ENCODE measurements around the gene GPR55.

Gene GPR55

GRCh38 chr2:230935130-230935430 lies 10.0 kb upstream of the GPR55 start:
- DNase-seq (ENCODE audit: low read depth in 1 of 2, low spot score in 1 of 2), result no peak

GRCh38 chr2:230934231-230935129 lies 9.4 kb upstream of the GPR55 start:
- DNase-seq (ENCODE audit: low read depth in 1 of 2, low spot score in 1 of 2), result no peak

- DNase-seq (ENCODE audit: low read depth in 1 of 2, low spot score in 1 of 2), result no peak
Measured at GRCh38 chr2:230933521-230934180, 8.6 kb upstream of the GPR55 start.

GRCh38 chr2:230932556-230933511 lies 7.8 kb upstream of the GPR55 start:
- DNase-seq (ENCODE audit: low read depth in 1 of 2, low spot score in 1 of 2), result no peak

- DNase-seq (ENCODE audit: low read depth in 1 of 2, low spot score in 1 of 2), result no peak
Measured at GRCh38 chr2:230931556-230932231, 6.7 kb upstream of the GPR55 start.

GRCh38 chr2:230930928-230931555 lies 6.0 kb upstream of the GPR55 start:
- DNase-seq (ENCODE audit: low read depth in 1 of 2, low spot score in 1 of 2), result no peak

- no peak for DNase-seq (ENCODE audit: low read depth in 1 of 2, low spot score in 1 of 2)
Measured at GRCh38 chr2:230930149-230930780, 5.2 kb upstream of the GPR55 start.

- DNase-seq (ENCODE audit: low read depth in 1 of 2, low spot score in 1 of 2), result no peak
Measured at GRCh38 chr2:230929381-230930148, 4.5 kb upstream of the GPR55 start.

- no peak for DNase-seq (ENCODE audit: low read depth in 1 of 2, low spot score in 1 of 2)
Measured at GRCh38 chr2:230928701-230929380, 3.8 kb upstream of the GPR55 start.

- no peak for DNase-seq (ENCODE audit: low read depth in 1 of 2, low spot score in 1 of 2)
Measured at GRCh38 chr2:230927711-230928341, 2.8 kb upstream of the GPR55 start.

- peak in 1 of 2 donors; percentile 3 for DNase-seq (ENCODE audit: low read depth in 1 of 2, low spot score in 1 of 2)
Measured at GRCh38 chr2:230925879-230926765, 1.1 kb upstream of the GPR55 start.

- DNase-seq (ENCODE audit: low read depth in 1 of 2, low spot score in 1 of 2), result no peak
Measured at GRCh38 chr2:230925443-230925878, 419 bp upstream of the GPR55 start.

- no peak for DNase-seq (ENCODE audit: low read depth in 1 of 2, low spot score in 1 of 2)
Measured at GRCh38 chr2:230924092-230924469, 961 bp downstream of the GPR55 start.

- DNase-seq (ENCODE audit: low read depth in 1 of 2, low spot score in 1 of 2), result peak in 1 of 2 donors; percentile 1
Measured at GRCh38 chr2:230922951-230923717, 1.9 kb downstream of the GPR55 start.

- DNase-seq (ENCODE audit: low read depth in 1 of 2, low spot score in 1 of 2), result no peak
Measured at GRCh38 chr2:230921806-230922595, 3.0 kb downstream of the GPR55 start.

- DNase-seq (ENCODE audit: low read depth in 1 of 2, low spot score in 1 of 2), result no peak
Measured at GRCh38 chr2:230920167-230920566, 4.9 kb downstream of the GPR55 start.
